ENCODE measurements around the gene KRCC1.
"Not testable (repeated sequence)": the region's sequence is repeated elsewhere in the genome, so short reads cannot be mapped to it uniquely, and the experiment has no call there.

Gene KRCC1

DNA sequence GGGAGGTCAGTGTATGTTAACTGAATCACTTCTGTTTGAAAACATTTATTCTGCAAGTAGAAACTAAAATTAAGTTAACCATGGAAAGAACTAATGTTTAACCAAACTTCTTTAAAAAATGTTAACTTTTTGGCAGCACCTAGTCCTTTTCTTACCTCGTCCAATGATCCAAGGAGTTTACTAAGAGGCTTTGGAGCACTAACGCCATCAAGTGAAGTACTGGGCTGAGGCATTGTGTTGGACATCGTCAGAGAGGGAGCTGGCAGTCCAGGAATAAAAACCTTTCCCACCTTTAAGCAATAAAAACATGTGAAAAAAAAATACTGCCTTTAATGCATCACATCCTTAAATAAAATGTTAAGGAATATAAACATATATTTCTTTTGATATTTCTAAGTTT, 63.0 kb downstream of the KRCC1 start:
- DNase-seq = not testable (repeated sequence)

DNA sequence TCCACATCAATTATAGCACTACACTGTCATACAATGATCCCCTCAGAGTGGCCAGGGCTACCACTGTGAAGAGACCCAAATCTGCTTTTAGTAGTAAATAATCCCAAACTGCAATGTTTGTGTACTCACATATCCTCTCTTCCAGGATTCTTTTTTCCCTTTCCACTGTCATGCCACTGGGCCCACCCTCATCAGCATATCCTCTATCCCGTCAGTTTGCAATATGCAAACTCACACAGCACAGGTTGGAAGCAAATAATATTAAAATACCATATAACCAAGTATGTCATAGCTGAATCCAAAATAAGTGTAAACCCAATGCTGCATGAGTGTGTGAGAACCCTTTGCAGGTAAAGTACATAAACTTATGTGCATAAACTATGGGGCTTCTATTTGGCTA, 68.1 kb downstream of the KRCC1 start:
- DNase-seq = not testable (repeated sequence)

DNA sequence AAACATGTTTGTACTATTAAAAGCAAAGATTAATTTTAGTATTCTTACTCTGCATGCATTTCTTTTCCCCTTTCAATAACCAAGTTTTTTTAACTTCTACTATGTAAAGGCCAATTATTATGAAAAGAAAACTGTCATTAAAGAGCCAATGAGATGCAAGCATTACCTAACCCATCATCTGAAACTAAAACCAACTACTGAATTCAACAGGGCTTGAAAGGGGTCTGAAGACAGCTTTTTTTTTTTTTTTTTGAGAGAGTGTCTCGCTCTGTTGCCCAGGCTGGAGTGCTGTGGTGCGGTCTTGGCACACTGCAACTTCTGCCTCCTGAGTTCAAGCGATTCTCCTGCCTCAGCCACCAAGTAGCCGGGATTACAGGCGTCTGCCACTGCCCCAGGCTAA, 69.7 kb downstream of the KRCC1 start:
- not testable (repeated sequence) for DNase-seq

DNA sequence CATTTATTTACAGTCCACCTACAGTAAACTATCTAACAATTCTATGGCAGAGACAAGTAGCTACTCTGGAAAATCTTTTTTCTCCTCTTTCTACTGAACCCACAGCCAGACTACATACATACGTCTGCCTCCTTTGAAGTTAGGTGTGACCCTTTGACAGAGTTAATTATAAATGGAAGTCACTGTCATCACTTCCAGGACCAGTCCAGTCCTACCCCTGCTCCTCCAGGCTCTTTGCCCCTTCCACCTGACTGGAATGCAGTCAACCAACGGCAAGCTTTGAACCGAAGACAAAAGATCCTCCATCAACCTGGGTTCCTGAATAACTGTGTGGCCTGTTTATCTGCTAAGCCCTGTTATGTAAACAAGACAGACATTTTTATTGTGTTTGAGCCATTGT, 74.4 kb downstream of the KRCC1 start:
- not testable (repeated sequence) for DNase-seq

Measured in SHP77 treated with DMSO at 0.1 percent for 48 hours (cell line).